GM18517 (cell line): ENCODE results near the gene GBGT1.

ENCODE experiments used
- ATAC-seq: cut with Tn5 transposase; IDR thresholded peaks from one replicate; pipeline ENCODE4 v1.9.1; 2021; ENCODE audit warnings: mild to moderate bottlenecking, moderate library complexity; ENCODE audit not compliant: unreplicated experiment

GBGT1 gene

DNA sequence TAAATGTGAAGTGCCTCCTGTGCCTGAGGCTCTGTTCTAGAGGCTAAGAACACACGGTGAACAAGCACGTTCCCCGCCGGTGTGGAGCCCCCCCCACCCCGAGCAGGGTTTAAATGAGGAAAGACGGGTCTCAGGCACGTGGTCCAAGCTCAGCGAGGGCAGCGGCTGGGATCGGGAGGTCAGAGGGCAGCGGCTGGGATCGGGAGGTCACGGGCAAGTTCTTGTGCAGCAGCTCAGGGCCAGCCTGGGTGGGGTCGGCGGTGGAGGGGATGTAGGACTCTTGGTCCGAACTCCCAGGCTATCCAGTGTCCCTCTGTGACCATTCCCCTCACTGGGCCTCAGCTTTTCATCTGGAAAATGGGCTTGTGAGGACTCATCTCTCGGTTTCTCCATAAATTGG, 2.7 kb upstream of the GBGT1 start:
- no peak for ATAC-seq

DNA sequence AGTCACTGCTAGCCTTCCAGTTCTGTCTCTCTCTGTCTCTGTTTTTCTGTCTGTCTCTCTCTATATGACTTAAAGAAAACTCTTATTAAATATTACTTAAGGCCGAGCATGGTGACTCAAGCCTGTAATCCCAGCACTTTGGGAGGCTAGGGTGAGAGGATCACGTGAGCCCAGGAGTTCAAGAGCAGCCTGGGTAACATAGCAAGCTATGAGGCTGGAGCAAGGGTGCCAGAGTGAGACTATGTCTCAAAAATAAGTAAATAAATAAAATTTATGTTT, 1.7 kb upstream of the GBGT1 start:
- no peak for ATAC-seq

DNA sequence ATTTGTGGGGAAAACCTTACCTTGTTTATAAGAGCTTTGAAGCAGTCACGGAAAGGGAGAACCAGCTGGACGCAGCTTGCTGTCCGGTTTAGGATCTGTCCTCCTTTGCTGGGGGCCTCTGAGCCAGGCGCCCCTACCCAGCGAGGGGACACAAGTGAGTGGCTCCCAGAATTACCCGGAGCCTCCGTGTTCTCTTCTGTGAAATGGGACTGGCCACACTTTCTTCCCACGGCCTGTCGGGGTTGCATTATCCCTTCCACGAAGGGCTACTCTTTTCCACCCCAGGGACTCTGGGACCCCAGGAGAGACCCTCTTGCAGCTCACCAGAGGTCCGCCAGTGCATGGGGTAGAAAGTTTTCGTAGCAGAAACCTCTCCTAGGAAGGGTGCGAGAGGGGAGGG, 477 bp upstream of the GBGT1 start:
- ATAC-seq = no peak

DNA sequence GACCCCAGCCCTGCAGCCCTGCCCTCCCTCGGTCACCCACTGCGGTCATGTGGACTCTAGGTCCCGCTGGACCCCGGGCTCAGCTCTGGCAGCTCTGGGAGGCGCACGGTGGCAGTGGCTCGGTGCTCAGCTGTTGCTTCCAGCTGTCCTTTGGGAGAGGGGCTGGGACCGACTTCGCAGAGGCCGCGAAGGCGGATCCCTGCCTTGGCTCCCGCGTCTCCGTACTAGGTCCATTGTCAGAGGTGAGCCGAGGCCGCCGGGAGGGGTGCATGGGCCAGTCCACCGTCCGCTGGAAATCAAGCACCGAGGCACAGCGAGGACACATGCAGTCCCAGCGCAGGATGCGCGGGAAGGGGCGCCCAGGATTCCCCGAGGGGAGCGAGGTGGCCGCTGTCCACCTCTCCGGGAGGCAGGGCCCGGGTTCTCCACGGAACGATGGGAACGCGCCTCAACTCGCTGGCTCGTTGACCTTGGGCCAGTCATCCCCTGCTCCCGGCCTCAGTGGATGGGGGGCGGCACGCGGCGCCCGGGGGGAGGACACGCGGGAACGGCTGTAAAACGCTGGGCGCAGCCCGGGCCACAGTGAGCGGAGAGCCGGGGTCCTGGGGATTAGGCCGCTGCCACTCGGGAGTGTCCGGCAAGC, 732 bp downstream of the GBGT1 start:
- ATAC-seq = no peak

DNA sequence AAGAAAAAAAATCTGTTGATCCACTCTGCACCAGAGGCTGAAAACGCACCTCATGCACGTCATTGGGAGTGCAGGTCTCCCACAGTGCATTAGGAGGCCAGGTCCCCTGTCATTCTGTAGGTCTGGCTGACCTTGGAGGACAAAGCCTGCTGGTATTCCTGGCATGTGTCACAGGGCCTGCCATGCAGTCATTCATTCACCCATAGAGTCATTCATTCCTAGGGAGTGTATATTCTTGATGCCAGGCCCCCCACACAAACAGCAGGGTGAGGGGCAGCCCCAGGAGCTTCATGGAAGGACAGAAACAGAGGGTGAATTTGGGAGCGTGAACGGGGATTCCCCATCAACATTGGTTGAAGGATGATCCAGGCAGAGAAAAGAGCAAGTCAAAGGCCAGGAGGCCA, 2.2 kb downstream of the GBGT1 start:
- ATAC-seq = no peak

DNA sequence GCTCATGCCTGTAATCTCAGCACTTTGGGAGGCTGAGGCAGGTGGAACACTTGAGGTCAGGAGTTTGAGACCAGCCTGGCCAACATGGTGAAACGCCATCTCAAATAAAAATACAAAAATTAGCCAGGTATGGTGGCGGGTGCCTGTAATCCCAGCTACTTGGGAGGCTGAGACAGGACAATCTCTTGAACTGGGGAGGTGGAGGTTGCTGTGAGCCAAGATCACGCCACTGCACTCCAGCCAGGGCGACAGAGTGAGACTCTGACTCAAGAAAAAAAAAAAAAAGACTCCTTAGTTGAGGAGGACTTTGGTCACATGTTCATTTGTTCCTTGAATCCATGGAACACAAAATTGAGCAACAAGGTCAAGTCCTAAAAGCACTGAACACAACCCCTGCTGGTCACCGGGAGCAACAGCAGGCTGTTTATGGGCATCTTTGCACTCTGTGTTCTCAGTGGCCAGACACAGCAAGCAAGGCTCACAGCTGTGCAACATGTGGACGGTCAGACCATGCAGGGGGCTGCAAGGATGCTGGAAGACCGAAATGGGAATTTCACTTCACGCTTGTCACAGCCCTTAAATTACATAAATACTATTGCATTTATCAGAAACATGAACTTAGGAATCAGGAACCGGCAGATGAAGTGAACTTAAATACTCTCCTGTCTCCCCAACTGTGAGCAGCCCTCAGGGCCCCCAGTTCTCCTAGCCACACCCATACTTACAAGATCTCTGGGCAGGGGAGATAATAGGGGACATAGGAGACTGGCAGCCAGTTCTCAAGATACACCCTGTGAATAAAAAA, 2.8 kb downstream of the GBGT1 start:
- no peak for ATAC-seq

DNA sequence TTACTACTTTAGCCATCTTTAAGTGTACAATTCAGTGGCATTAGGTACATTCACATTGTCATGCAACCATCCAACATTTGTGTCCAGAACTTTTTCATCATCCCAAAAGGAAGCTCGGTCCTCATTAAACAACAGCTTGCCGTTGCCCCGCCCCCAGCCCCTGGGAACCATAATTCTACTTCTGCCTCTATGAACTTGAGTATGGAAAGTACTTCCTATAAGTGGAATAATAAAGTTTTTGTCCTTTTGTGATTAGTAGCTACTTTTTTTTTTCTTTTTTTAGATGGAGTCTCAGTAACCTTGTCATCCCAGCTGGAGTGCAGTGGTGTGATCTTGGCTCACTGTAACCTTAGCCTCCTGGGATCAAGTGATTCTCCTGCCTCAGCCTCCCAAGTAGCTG, 5.0 kb downstream of the GBGT1 start:
- ATAC-seq = no peak

DNA sequence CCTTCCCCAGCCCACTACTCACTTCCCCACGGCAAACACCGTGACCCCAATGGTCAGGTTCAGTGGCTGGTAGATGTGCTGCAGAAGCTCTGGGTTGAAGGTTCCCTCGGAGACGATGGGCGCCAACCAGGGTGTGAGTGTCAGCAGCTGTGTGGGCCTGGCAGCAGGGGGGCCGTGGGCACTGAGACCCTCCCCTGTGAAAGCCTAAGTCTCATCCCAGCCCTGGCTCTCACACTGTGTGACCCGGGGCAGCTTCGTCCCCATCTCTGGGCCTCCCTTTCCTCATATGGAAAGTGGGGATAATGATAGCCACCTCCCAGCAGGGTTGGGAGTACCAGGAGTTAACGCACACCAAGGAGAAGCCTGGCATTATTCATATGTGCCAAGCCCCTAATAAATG, 8.6 kb downstream of the GBGT1 start:
- ATAC-seq = no peak

DNA sequence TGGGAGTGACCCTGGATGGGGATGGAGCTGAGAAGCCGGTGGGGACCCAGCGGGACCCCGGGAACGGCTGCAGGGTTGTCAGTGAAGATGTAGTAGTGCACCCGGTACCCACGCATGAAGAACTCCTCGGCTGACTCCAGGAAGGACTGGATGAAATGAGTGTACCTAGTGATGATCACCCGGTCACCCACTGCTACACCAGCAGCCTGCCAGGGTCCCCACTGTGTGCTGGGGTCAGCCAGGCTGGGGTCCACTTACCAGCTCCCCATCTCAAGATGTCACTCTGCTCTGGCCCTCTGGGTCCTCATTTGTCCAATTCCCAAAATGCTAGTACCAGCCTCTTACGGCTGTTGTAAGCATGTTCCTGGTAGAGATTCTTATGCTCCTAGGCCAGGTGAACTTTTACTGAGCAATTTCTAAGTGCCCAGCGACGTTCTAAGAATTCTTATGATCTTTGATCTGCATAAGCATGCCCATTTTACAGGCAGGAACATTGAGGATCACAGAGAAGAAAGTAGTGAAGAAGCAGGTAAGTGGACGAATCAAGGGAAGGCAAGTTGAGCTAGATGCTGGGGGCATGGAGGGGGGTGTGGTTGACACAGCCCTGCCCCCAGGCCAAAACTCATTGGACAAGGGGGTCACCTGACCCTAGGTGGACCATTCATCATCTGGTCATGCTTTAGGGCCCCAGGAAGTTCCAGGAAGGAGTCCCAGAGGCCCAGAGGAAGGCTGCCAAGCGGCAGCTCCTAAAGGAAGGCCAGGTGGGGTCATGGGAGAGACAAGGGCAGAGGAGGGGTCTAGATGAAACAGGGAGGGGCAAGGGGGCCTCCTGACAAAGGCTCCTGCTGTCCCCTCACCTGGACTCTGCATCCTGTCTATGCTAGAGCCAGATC, 9.4 kb downstream of the GBGT1 start:
- no peak for ATAC-seq

DNA sequence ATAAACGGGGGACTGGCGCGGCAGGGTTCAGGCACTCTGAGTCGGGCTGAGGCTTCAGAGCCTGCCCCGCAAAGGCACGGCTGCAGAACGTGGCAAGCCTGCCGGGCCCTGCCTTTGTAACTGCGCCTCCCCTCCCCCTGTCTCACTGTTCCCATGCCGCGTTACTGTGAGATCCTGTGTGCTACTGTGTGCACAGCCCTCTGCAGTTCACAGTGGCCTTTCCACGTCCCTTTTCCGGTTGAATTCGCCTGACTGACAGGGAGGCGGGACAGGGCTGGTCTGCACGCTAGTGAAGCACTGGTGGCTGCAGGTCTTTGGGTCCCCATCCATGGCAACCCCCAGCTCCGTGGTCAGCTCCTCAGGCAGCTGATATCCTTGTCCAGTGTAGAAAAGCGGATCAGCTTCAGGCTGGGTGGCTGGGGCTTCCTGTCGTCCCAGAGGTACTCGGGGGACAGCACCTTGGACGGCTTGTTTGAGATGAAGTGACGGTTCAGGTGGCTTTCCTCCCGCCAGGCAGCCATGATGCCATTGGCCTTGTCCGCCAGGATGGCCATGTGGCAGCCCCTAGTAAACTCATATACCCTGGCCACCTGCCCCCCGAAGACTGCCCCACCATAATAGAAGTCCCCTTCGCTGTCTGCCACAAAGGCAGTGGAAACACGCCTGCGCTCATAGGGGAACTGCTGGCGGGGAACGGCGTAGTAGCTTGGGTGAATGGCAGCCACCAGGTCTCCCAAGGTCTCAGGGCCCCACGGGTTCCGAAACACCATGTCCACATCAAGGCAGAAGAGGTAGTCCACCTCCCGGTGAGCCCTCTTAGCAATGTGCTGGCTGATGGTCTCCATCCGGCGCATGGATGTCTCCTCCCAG, 10.3 kb downstream of the GBGT1 start:
- no peak for ATAC-seq

DNA sequence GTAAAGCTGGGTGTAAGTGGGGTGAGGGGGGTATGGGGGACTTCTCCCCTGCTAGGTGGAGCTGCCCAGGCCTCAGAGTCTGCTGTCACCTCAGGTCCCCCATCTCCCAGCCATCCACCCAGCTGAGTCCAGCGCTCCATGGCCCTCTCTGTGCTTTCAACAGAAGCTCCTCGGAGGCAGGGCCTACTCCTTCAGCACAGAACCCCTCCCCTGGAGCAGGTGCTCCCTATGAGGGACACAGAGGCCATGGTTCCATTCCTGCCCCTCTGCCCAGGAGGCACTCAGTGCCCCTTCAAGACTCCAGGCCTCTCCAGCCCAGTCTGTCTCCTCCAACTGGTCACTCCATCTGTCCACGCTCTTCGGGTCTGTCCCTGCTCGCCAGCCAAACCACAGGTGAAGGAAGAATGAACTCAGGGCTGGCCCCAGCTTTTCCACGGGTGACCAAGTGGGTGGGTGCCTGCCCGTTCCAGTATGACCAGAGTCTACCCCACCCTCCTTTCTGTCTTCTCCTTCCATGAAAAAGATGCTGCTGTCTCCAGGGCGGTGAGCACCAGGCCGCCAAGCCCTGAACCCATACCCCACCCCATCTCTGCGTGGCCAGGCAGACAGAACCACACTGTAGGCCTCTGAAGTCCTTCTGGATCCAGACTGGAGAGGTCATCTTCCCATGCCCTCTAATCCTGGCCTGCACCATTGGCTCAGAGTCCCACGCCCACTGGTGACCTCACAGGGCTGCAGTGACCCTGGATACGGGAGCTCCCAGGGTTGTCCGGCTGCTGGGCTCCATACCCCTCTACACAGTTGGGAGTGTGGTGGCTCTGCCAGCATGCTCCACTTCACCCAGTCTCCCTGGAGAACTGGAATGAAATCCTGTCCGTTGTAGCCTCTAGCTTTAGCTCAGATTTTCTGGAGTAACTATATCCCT, 11.9 kb downstream of the GBGT1 start:
- ATAC-seq = no peak

DNA sequence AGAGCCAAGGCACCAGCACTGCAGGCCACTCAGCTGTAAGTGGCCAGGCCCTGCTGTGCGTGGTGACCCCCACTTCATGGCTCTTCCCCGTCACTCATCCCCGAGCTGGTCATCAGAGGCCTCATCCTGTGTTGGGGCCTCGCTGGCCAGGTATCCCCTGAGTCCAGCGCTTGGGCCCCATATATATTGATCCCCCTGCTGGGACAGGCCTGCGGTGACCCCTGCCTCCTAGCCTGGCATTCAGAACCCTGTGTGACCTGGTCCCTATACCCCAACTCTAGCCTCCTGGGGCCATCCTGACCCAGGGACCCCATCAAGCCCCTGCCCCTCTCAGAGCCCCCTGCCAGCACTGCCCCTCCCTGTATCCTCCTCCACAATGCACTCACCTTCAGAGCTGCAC, 12.7 kb downstream of the GBGT1 start:
- no peak for ATAC-seq

DNA sequence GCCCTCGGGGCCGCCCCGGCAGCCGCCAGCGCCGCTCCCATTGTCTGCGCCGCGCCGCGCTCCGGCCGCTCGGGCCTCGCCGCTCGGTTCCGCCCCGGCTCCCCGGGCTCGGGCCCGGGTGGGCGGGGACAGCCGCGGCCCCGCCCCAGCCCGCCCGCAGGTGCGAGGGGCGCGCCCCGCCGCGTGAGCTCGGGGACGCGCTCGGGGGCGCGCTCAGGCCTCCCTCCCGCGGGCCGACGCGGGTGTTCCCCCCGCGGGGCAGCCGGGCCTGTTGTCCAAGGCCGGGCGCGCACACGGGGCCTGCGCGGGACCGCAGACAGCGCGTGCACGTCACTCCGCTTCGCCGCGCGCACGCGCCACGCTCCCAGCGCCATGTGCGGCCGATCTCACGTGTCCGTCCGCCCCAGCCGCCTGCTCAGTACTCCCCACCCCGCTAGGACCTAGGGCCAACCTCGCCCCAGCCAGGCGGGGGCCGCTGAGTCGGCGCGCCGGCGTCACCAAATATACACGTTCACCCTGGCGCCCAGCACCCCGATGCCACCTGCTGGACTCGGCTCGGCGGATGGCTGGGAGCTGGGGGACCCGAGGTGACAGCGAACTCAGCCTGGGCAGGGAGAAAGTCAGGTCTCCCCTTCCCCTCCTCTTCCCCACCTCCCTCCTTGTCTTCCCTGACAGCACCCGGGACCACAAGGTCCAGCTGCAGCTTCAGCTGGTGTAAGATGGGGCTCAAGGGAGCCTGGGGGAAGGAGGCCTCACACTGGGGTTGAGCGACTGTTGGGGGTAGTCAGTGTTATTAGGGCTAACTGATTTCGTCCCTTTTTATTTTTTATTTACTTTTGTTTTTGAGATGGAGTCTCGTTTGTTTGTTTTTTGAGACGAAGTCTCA, 14.3 kb downstream of the GBGT1 start:
- peak; percentile 52 for ATAC-seq

DNA sequence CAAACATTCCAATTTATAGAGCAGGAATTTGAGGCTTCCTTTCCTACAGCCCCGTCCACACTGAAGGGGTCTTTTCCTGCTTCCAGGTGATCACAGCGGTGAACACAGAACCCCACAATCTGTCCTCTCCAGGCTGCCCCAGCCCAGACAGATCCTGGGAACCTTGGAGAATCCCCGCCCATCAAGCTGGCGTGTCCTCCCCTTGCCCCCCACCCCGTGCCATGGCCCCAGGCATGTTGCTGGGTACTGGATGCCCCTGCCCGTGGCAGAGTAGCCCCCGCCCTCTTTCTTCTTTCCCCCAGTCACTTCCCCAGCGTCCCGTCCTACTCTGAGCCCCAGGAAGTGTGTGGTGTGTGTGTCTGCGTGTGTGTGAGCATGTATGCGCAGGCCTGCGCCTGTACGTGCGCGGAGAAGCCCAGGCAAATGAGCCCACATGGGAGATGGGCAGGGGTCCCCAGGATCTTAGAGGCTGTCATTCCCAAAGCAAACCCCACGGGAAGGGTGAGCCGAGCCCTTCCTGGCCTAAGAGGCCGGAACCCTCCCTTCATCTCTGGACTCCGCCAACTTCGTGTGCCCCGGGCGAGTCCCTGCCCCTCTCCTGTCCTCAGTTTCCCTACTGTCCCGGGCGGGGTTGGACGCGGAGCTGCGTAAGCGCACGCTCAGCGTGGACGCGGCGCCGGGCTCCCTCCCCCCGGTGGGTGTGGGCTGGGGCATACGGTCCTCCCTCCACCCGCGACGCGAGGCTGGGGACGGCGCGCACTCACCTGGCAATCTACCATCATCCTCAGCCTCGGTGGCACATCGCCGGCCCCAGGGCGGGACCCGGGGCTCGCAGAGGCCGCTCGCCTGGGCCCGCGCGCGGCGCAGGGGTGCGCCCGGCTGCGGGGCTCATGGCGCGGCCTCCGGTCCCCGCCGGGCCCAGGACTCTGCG, 15.2 kb downstream of the GBGT1 start:
- ATAC-seq = peak; percentile 15

DNA sequence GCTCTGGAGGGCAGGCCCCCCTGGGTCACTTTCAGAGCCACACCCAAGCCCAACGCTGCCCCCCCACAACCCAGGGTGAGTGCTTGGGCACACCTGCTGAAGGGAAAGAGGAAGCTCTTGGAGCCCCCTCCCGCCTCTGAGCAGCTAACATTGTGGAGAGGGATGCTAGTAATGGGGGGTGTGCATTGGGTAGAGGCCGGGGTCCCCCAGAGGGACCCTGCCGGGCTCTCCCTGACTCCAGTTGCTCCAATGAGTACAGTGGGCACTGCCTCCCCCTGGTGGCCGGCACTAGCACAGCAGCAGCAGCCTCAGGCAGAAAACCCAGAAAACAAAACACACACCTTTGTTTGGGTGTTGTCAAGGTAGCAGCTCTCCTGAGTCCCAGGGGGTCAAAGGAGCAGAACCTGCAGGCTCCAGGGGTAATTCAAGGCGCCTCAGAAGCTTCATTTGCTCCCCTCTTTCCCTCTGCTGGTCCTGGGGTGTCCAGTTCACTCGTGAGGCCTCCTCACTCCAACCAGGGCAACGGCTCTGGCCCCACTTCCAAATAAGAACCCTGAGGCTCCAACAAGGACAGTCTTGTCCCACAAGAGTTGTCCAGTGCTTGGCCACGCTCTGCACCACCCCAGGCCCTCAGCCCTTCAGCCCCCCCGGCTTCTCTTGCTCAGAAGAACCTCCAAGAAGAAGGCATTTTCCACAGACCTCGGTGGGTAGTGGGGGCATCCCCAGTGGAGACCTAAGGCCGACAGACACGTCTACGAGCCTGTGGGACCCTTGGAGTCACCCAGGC, 16.1 kb downstream of the GBGT1 start:
- ATAC-seq = no peak

DNA sequence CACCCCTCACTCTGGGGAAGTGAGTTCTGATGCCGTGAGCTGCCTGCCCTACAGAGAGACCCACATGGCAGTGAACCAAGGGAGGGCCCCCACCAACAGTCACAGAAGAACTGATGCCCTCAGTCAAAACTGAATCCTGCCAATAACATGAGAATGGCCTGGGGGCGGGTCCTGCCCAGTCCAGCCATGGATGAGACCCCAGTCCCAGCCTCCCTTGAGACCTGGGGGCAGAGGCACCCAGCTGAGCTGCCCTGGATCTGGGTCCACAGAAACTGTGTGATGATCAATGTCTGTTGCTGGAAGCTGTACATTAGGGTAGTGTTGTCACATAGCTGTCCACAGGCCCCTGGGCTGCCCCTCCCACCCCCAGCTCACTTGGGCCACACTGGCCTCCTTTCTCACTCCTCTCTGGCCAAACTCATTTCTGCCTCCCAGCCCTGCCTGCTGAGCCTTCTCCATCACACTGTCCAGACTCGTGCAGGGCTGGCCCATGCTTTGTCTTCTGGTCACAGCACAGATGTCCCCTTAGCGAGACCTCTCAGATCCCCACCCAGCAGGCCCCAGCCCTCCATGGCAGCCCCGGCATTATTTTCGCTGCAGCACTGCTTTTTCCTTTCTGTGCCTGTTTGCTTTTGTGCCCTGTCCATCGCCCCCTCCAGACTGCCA, 16.8 kb downstream of the GBGT1 start:
- no peak for ATAC-seq
